GM12878 (cell line): ENCODE data around the gene EPHB1.

Experiments used
- EGR1 ChIP-seq, 2 experiments: IDR thresholded peaks; 1 replicate in 1 of 2; 2 replicates in 1 of 2; pipeline ENCODE4 v1.6.1; 2011 to 2012; ENCODE audit warnings: low read depth in 2 of 2, low read length in 2 of 2, borderline replicate concordance in 1 of 2, mild to moderate bottlenecking in 1 of 2, moderate library complexity in 1 of 2
- EZH2 ChIP-seq: IDR thresholded peaks from 2 replicates; pipeline ENCODE4 v1.6.1; 2012; ENCODE audit warnings: low read depth, mild to moderate bottlenecking, control low read depth, inconsistent platforms, low read length, borderline replicate concordance; ENCODE audit not compliant: control insufficient read depth
- FOXM1 ChIP-seq: IDR thresholded peaks from 2 replicates; pipeline ENCODE4 v1.6.1; 2012; ENCODE audit warnings: low read depth, mild to moderate bottlenecking, inconsistent platforms, low read length, moderate library complexity
- HDAC2 ChIP-seq: fragments of 200-600 bp; sonication (generic); IDR thresholded peaks from 2 replicates; pipeline ENCODE4 v1.6.1; 2017
- JUND ChIP-seq: IDR thresholded peaks from 2 replicates; pipeline ENCODE4 v1.6.1; 2012; ENCODE audit warnings: low read depth, mild to moderate bottlenecking, low read length, improper control_type of control experiment, moderate library complexity
- MAX ChIP-seq: IDR thresholded peaks from 2 replicates; pipeline ENCODE4 v1.6.1; 2012; ENCODE audit warnings: low read depth, low read length, improper control_type of control experiment
- MTA3 ChIP-seq: IDR thresholded peaks from 2 replicates; pipeline ENCODE4 v1.6.1; 2012; ENCODE audit warnings: low read length, inconsistent platforms, borderline replicate concordance
- POLR2A ChIP-seq: IDR thresholded peaks from 2 replicates; pipeline ENCODE4 v1.6.1; 2011; ENCODE audit warnings: low read depth, mild to moderate bottlenecking, low read length
- RAD21 ChIP-seq: IDR thresholded peaks from 2 replicates; pipeline ENCODE4 v1.6.1; 2011; ENCODE audit warnings: mild to moderate bottlenecking, low read depth, low read length, moderate library complexity; ENCODE audit not compliant: insufficient read depth
- ZBTB33 ChIP-seq: fragments of 450-650 bp; IDR thresholded peaks from 2 replicates; pipeline ENCODE4 v1.6.1; 2017; ENCODE audit warnings: mild to moderate bottlenecking
- TF ChIP-seq, protein P1 (sequence below), 3 experiments: IDR thresholded peaks in 2 of 3; conservative IDR thresholded peaks in 1 of 3; 2 replicates each; pipeline ENCODE4 v1.5.1; 2011; ENCODE audit warnings: low read depth in 3 of 3, low read length in 3 of 3, mild to moderate bottlenecking in 3 of 3, control low read depth in 2 of 3, moderate library complexity in 2 of 3, inconsistent platforms in 1 of 3, mixed read lengths in 1 of 3; ENCODE audit not compliant: control insufficient read depth in 2 of 3, insufficient read depth in 1 of 3; ENCODE audit errors: extremely low read depth in 1 of 3
- TF ChIP-seq, protein P2 (sequence below): fragments of 450-650 bp; IDR thresholded peaks from 2 replicates; pipeline ENCODE4 v1.6.1; 2017; ENCODE audit warnings: antibody characterized with exemption, mild to moderate bottlenecking, moderate library complexity

- TF ChIP-seq EZH2 (no peak), MTA3 (no peak), ZBTB33 (no peak), HDAC2 (no peak), EGR1 (IDR thresholded peaks at IDR 0.05; ENCODE audit: borderline replicate concordance in 1 of 2, low read depth in 2 of 2, low read length in 2 of 2) (no peak), POLR2A (no peak), RAD21 (no peak), FOXM1 (no peak), MAX (no peak), JUND (no peak)
- TF ChIP-seq, protein P1, sequence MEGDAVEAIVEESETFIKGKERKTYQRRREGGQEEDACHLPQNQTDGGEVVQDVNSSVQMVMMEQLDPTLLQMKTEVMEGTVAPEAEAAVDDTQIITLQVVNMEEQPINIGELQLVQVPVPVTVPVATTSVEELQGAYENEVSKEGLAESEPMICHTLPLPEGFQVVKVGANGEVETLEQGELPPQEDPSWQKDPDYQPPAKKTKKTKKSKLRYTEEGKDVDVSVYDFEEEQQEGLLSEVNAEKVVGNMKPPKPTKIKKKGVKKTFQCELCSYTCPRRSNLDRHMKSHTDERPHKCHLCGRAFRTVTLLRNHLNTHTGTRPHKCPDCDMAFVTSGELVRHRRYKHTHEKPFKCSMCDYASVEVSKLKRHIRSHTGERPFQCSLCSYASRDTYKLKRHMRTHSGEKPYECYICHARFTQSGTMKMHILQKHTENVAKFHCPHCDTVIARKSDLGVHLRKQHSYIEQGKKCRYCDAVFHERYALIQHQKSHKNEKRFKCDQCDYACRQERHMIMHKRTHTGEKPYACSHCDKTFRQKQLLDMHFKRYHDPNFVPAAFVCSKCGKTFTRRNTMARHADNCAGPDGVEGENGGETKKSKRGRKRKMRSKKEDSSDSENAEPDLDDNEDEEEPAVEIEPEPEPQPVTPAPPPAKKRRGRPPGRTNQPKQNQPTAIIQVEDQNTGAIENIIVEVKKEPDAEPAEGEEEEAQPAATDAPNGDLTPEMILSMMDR (IDR thresholded peaks at IDR 0.05 in 2 of 3, conservative IDR thresholded peaks at IDR 0.05 in 1 of 3; ENCODE audit: control insufficient read depth in 2 of 3, extremely low read depth in 1 of 3, insufficient read depth in 1 of 3, low read depth in 3 of 3, low read length in 3 of 3): no peak
- TF ChIP-seq, protein P2, sequence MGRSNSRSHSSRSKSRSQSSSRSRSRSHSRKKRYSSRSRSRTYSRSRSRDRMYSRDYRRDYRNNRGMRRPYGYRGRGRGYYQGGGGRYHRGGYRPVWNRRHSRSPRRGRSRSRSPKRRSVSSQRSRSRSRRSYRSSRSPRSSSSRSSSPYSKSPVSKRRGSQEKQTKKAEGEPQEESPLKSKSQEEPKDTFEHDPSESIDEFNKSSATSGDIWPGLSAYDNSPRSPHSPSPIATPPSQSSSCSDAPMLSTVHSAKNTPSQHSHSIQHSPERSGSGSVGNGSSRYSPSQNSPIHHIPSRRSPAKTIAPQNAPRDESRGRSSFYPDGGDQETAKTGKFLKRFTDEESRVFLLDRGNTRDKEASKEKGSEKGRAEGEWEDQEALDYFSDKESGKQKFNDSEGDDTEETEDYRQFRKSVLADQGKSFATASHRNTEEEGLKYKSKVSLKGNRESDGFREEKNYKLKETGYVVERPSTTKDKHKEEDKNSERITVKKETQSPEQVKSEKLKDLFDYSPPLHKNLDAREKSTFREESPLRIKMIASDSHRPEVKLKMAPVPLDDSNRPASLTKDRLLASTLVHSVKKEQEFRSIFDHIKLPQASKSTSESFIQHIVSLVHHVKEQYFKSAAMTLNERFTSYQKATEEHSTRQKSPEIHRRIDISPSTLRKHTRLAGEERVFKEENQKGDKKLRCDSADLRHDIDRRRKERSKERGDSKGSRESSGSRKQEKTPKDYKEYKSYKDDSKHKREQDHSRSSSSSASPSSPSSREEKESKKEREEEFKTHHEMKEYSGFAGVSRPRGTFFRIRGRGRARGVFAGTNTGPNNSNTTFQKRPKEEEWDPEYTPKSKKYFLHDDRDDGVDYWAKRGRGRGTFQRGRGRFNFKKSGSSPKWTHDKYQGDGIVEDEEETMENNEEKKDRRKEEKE: no peak
Measured at GRCh38 chr3:134998855-134999254, 203.8 kb downstream of the EPHB1 start.
